MM.1S (cell line): ENCODE measurements around the gene CDC37.

Experiments
- DNase-seq: peaks from one replicate; pipeline ENCODE4 v3.0.0-alpha.2; 2015
- H2AFZ ChIP-seq: fragments of 300-600 bp; sonication (generic); 2 replicates; pipeline ENCODE4 v1.6.0; 2016; ENCODE audit warnings: antibody characterized with exemption, low read length
- H3F3A ChIP-seq: fragments of 300-600 bp; sonication (generic); 2 replicates; pipeline ENCODE4 v1.6.1; 2016; ENCODE audit warnings: mild to moderate bottlenecking, antibody characterized with exemption, low read length, moderate library complexity, mixed read lengths; ENCODE audit not compliant: insufficient read depth
- H3K27ac ChIP-seq: fragments of 300-600 bp; sonication (generic); 2 replicates; pipeline ENCODE4 v1.5.1; 2016; ENCODE audit warnings: mild to moderate bottlenecking, low read length
- H3K27me3 ChIP-seq: fragments of 300-600 bp; sonication (generic); replicated peaks from 2 replicates; pipeline ENCODE4 v1.6.0; 2016; ENCODE audit warnings: low read length; ENCODE audit not compliant: insufficient read depth
- H3K36me3 ChIP-seq: fragments of 300-600 bp; sonication (generic); replicated peaks from 2 replicates; pipeline ENCODE4 v1.6.1; 2016; ENCODE audit warnings: mild to moderate bottlenecking, low read length, mixed read lengths; ENCODE audit not compliant: insufficient read depth
- H3K4me1 ChIP-seq: fragments of 300-600 bp; sonication (generic); 2 replicates; pipeline ENCODE4 v1.6.1; 2016; ENCODE audit warnings: low read length, mixed read lengths
- H3K4me2 ChIP-seq: fragments of 300-600 bp; sonication (generic); 2 replicates; pipeline ENCODE4 v1.6.0; 2016; ENCODE audit warnings: low read depth, low read length
- H3K4me3 ChIP-seq: fragments of 300-600 bp; sonication (generic); 2 replicates; pipeline ENCODE4 v1.5.1; 2016; ENCODE audit warnings: low read length, mixed read lengths
- H3K79me2 ChIP-seq: fragments of 300-600 bp; sonication (generic); 2 replicates; pipeline ENCODE4 v1.6.1; 2016; ENCODE audit warnings: mixed run types, low read length, mixed read lengths
- H3K9ac ChIP-seq: fragments of 300-600 bp; sonication (generic); 2 replicates; pipeline ENCODE4 v1.6.1; 2016; ENCODE audit warnings: low read length, mixed read lengths
- H3K9me2 ChIP-seq: fragments of 300-600 bp; sonication (generic); replicated peaks from 2 replicates; pipeline ENCODE4 v1.6.1; 2016; ENCODE audit warnings: mild to moderate bottlenecking, low read length, mixed read lengths; ENCODE audit not compliant: insufficient read depth
- H3K9me3 ChIP-seq: fragments of 300-600 bp; sonication (generic); replicated peaks from 2 replicates; pipeline ENCODE4 v1.6.1; 2016; ENCODE audit warnings: mild to moderate bottlenecking, low read length, mixed read lengths; ENCODE audit not compliant: insufficient read depth
- H4K20me1 ChIP-seq: fragments of 300-600 bp; sonication (generic); 2 replicates; pipeline ENCODE4 v1.6.1; 2016; ENCODE audit warnings: mild to moderate bottlenecking, low read length, moderate library complexity, mixed read lengths; ENCODE audit not compliant: insufficient read depth
- CTCF ChIP-seq: fragments of 300-600 bp; sonication (generic); IDR thresholded peaks from 2 replicates; pipeline ENCODE4 v1.5.1; 2016; ENCODE audit warnings: antibody characterized with exemption, low read length, mixed read lengths
- EZH2 ChIP-seq: fragments of 300-600 bp; sonication (generic); optimal IDR thresholded peaks from 2 replicates; pipeline ENCODE3; 2017; ENCODE audit warnings: low read depth, mild to moderate bottlenecking, antibody characterized with exemption, low read length, mixed read lengths
- EZH2phosphoT487 ChIP-seq: fragments of 300-600 bp; sonication (generic); IDR thresholded peaks from 2 replicates; pipeline ENCODE4 v1.6.1; 2018; ENCODE audit warnings: antibody characterized with exemption, low read length

The CDC37 gene

GRCh38 chr19:10433131-10433536 lies 29.8 kb upstream of the CDC37 start:
- Histone ChIP-seq H3F3A (peaks cover 5% of the 10 kb centered on the region; the same call in 1 of the 2 replicates), H3K79me2 (peaks cover 6% of the 10 kb centered on the region), H3K4me2 (no peak overlapping the region), H3K4me3 (no peak overlapping the region), H3K36me3 (no peaks in the 10 kb centered on the region), H4K20me1 (no peaks in the 10 kb centered on the region), H3K9me2 (no peaks in the 10 kb centered on the region), H3K27ac (no peak overlapping the region), H3K9ac (no peak overlapping the region), H3K4me1 (peaks cover 6% of the 10 kb centered on the region), H3K27me3 (no peaks in the 10 kb centered on the region), H3K9me3 (no peaks in the 10 kb centered on the region), H2AFZ (no peak overlapping the region)
- DNase-seq, result no peak
- TF ChIP-seq CTCF, result no peak
- TF ChIP-seq EZH2phosphoT487, result no peak
- no peak for TF ChIP-seq EZH2

DNA sequence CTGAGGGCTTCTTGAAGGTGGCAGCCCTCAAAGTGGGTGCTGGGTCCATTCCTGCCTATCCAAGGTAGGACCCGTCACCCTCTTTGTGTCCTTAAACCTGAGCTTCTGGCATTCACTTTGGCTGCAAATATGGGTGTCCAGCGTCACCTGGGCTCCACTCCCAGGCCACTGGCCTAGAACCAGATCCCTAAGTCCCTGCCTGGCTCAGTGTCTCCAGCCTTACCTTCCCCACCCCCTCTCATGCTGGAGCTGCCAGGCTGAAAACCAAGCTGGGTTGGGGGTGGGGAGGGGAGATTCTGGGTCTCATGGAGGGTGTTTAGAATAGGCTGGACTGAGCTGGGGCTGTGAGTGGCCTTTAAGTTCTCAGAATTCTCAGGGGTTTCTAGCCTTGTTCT lies 29.4 kb upstream of the CDC37 start:
- Histone ChIP-seq H3K9ac (no peak overlapping the region), H2AFZ (no peak overlapping the region)

GRCh38 chr19:10431943-10432735 lies 28.8 kb upstream of the CDC37 start:
- no peak for DNase-seq
- TF ChIP-seq CTCF (no peak), EZH2phosphoT487 (no peak), EZH2 (no peak)

More for the DNA sequence above, 29.4 kb upstream of the CDC37 start:
- no peak for DNase-seq
- H3K79me2 ChIP-seq, result peaks cover 6% of the 10 kb centered on the region
- H4K20me1 ChIP-seq, result no peaks in the 10 kb centered on the region
- H3K9me2 ChIP-seq, result no peaks in the 10 kb centered on the region
- no peaks in the 10 kb centered on the region for H3K9me3 ChIP-seq
- no peaks in the 10 kb centered on the region for H3K27me3 ChIP-seq
- peaks cover 8% of the 10 kb centered on the region for H3F3A ChIP-seq
- H3K4me3 ChIP-seq, result no peak overlapping the region
- no peak overlapping the region for H3K27ac ChIP-seq
- H3K4me1 ChIP-seq, result peaks cover 9% of the 10 kb centered on the region
- no peak for TF ChIP-seq EZH2
- TF ChIP-seq CTCF, result no peak
- no peak for TF ChIP-seq EZH2phosphoT487
- no peak overlapping the region; the same call in 1 of the 2 replicates for H3K4me2 ChIP-seq
- H3K36me3 ChIP-seq, result no peaks in the 10 kb centered on the region

More at GRCh38 chr19:10431943-10432735, 28.8 kb upstream of the CDC37 start:
- Histone ChIP-seq H3K27ac (no peak overlapping the region), H3K79me2 (peaks cover 11% of the 10 kb centered on the region), H2AFZ (no peak overlapping the region), H3K9me2 (no peaks in the 10 kb centered on the region), H4K20me1 (no peaks in the 10 kb centered on the region), H3K4me1 (peaks cover 14% of the 10 kb centered on the region), H3F3A (peaks cover 14% of the 10 kb centered on the region), H3K4me2 (peak overlapping the region; percentile 42; the same call in 1 of the 2 replicates), H3K9me3 (no peaks in the 10 kb centered on the region), H3K36me3 (no peaks in the 10 kb centered on the region), H3K4me3 (no peak overlapping the region; the same call in 1 of the 2 replicates), H3K27me3 (no peaks in the 10 kb centered on the region), H3K9ac (no peak overlapping the region)
